Epithelial cell of prostate (primary cell): Measurements from ENCODE around the gene PHKA2.

Experiments used
- DNase-seq: peaks from one replicate; pipeline ENCODE4 v3.0.0-alpha.2; 2011; ENCODE audit warnings: low read depth, low spot score
- H3K27ac ChIP-seq: fragments of 450-650 bp; 2 replicates; pipeline ENCODE4 v1.5.1; 2017; ENCODE audit warnings: mild to moderate bottlenecking

PHKA2 gene

DNA sequence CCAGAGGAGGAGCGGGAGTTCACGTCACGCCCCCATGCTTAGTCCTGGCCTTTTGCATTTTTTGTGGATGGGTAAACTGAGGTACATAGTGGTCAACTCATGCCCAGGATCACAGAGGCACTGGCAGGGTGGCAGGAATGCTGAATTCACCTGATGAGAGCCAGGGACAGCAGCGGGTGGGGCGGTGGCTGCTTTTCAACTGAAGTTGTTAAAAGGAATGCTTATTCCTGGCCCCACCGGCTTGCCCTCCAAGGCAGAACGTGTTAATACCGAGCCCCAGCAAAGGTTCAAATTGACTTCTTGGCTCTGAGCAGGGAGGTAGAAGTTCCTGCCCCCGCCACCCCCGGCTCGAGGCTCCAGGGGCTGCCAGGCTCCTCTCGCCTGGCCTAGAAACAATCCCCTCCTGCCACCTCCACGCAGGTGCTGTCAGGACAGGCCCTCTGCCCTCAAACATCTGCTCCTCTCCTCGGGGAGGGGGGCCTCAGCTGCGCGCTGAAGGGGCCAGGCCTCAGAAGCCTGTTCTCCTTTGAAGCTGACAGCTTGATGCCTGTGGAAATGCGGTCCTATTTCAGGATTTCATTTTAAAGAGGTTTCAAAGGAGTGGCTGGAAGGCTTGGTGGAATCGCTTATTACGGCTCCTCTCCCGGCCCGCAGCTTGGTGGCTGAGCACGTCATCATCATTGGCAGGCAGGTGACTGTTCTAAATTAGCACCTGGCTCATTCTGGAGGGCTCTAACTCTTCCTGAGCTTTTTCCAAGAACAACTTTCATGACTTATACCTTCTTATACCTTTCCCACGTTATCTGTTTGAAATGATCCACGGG is 93.0 kb downstream of the PHKA2 start:
- no peak overlapping the region for H3K27ac ChIP-seq
- no peak for DNase-seq

DNA sequence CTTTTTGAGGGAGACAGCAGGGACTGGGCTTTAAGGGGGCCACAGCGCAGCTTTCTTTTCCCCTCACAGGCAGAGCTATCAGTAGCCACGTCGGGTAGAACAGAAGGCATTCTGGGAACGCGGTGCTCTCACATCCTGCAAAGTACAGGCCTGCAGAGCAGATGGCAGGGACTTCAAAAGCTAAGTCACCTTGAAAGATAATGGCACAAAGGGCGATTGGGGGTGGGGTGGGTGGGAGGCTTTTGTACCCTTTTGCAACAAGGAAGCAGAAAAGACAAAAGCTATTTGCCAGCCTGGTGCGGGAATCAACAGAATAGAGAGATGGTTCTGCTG is 93.9 kb downstream of the PHKA2 start:
- H3K27ac ChIP-seq, result no peak overlapping the region
- DNase-seq, result no peak

DNA sequence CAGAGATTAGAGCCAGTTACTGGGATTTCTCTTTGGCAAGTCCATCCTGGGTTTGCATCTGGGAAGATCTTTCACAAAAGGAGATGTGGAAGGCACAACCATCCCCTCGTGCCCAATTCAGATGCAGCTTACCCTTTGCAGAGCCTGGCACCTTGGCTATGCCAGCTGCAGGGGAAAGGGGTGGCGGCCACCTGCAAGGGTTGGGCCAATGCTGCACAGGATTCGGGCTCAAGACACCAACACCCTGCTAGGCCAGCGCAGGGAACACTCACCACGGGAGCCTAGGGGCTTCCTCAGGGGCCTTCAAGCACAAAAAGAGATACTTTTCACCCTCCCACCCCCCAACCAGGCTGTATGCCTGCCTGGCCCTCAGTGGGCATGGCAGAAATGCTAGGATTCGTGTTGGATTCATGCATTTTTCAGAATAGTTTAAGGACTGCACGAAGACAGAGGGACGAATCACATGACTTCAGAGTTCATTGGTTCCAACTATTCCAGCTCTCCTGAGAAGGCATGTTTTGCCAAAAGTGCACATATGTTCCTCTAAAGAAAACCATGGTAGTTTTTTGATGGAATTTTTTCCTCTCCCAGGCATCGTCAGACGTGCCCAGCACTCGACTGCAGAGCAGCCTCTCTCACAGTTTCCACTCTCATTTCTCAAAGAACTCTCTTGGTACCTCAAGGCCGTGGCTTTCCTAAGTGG is 94.4 kb downstream of the PHKA2 start:
- no peak for DNase-seq
- no peak overlapping the region for H3K27ac ChIP-seq

DNA sequence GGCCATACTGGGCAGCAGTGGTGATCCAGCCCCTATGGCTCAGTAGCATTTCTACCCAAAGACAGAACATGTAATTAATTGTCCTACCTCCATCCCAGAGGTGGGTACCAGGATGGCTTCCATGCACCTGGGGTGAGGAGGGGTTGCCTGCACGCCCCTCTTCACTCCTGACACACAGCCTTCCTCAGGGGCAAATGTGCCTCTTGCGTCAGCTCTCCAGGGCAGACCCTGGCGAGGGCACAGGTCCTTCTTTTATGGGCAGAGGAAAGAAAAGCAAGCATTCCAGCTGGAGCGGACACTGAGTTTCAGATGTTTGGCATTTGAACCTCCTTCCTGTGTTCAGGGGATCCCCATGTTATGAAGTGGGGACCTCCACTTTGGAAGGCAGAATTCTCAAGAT is 95.6 kb downstream of the PHKA2 start:
- no peak for DNase-seq
- no peak overlapping the region for H3K27ac ChIP-seq

DNA sequence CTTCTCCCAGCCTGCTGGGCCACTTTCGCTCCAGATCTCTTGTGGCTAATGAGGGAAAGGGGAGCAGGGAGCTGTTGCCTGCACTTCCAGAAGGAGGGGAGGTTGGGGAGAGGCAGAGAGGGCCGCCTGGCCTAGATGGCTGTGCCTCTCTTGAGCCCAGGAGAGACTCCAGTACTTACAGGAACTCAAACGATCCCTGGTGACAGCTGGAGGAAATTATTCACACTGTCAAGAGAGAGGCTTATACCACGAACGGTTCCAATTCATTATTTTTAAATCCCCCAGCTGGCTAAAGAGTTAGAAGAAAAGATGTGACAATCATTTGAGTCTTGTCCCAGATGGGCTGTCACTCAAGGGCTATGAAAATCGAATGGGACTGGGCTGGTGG is 96.1 kb downstream of the PHKA2 start:
- DNase-seq, result no peak
- peak overlapping the region; percentile 84 for H3K27ac ChIP-seq

DNA sequence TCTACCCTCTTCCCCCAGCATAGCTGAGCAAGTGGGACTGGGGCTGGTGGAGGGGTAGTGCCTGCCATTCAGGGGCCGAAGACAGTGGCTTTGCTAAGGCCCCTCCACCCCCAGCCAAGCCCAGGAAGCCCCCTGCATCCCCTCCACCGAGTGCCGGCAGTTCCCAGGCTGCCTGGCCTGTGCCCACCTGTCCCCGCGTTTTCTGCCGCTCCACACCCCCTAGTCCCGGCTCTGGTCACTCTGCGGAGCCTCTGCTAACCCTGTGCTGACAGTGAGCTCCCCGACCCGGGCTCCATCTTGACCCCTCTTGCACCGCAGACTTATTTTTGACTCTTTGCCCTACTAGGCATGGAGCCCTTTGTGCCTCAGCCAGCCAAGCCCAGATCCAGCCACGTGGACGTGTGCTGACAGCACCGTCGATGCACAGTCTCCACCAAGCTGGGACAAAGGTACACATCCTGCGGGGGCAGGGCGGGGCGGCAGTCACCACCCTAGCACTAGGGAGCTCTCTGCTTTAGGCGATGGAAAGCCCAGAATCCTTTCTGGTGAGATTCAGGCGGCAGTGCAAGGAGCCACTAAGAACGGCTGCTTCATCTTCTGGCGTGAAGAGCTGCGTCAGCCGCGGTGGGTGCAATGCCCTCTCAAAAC is 96.6 kb downstream of the PHKA2 start:
- H3K27ac ChIP-seq, result peak overlapping the region; percentile 84
- no peak for DNase-seq

DNA sequence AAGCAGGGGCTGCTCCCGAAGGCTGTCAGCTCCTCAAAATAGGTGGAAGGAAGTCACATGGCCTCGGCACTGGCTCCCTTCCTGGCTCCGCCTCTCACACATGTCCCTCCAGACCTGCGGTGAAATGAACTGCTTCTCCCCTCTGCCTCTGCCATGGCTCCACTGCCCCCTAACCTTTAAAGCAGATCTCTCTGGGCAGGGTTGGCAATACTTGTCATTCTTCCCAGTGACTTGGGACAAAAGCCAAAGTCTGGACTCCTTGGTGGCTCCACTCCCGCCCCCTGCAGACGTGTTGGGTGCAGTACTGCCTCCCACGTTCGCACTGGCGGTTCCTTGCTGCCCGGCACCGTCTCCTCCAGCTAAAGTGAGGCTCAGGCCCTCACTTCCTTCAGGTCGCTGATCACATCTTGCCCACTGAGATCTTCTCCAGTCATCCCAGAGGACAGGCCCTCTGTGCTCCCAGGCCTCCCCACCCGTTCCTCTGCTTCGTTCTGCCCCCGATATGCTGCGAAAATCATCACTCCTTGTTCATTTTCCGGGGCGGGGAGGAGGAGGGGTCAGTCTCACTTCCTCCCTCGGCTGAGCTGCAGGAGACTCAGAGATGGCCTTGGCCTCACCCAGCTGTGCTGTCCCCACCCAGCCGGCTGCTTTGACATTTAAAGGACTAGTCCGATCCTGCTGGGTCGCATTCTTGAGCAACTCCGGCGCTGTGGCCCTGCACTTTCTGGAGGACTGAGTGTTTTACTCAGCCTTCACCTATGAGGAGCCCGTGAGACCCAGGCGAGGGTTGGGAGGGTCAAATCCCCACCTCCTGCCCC is 97.4 kb downstream of the PHKA2 start:
- H3K27ac ChIP-seq, result peak overlapping the region; percentile 84
- DNase-seq, result no peak

DNA sequence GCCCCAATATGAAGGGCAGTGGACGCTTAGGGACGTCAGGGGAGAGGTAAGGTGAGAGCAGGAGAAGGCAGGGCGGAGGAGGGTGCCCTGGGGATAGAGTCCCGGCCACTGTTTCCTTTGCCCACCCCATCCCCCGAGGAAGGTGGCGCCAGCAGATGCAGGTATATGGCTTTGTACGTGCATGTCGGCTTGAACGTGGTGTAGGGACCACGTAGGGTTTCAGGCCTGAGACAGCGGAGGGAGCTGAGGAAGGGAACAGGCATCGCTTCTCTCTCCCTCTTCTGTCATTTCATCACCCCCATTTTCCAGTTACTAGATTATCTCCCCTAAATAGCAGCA is 97.9 kb downstream of the PHKA2 start:
- H3K27ac ChIP-seq, result peak overlapping the region; percentile 84
- no peak for DNase-seq

DNA sequence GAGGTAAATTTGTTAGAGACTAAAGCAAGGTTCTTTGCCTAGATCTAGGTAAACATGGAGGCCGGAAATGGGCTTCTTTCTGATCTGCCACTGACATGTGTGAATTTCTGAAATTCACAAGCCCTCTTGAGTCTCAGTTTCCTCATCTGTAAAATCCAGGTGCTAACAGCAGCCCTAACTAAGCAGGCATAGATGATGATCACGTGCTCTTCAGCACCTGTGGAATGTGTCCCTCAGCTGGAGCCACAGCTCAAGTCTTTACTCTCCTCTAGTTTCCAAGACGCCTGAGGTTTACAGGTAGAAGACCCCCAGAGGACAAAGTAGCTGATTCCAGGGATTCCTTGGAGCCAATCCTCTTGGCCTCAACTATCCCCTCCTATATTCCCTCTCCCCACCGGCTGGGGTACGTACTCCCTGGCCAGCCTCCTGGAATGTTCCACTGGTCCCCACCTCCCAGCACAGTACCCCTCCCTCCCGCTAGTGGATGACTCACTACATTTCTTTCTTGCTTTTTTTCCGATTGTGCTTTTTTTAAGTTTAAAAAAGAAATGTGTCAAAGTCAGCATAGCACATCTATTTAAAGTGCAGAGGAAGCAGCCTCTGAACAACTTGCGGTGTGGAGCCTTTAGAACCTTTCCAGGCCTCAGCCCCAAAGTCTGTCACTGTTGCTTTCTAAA is 98.4 kb downstream of the PHKA2 start:
- H3K27ac ChIP-seq, result peak overlapping the region; percentile 84
- DNase-seq, result no peak

DNA sequence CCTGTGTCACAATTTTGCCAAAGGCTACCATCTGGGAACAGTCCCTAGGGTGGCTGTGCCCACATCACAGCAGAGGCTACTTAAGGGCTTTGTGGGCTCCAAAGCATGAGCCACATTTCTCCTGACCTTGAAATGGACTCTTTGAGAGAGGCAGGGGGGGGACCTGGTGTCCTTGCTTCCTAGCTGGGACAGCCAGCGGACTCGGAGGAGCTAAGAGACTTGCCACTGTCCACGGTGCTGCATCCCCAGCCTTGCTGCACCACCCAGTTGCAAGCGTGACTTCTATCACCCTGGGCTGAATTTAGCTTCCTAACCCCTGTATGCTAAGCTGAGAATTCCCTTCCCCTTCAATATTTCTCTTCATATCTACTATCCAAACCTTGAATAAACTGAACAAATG is 99.0 kb downstream of the PHKA2 start:
- no peak for DNase-seq
- no peak overlapping the region for H3K27ac ChIP-seq

DNA sequence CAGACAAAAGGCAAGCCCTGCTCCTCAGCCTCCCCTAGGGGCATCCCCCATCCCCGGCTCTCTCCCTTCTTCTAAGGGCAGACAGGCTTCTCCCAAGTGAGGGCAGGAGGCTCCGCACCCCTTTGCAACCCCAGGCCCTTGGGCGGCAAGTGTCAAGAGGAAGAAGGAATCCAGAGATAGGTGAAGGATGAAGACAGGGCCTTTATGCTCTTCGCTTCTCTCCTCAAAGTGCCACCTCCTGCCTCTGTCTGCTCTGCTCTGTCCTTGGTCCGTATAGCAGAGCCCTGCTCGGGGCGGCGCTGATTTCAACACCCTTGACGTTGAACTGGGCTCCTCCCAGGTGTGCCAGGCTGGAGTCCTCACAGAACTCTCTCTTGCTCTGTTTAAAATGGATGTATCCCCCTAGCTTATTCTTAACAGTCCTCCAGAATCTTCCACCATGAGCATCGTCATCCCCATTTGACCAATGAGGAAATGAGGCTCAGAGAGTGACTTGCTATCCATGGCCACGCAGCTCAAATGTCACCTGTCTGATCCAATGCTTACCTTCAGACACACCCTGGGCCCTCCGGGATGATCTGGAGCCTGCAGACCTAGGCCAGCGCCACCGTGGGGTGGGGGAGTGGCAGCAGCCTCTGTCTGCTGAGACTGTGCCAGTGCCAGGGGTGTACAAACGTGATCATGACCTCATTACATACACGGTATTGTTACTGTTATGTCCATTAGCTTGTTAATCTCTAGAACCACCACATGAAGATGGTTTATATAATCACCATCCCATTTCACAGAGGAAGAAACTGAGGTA is 99.8 kb downstream of the PHKA2 start:
- no peak overlapping the region for H3K27ac ChIP-seq

DNA sequence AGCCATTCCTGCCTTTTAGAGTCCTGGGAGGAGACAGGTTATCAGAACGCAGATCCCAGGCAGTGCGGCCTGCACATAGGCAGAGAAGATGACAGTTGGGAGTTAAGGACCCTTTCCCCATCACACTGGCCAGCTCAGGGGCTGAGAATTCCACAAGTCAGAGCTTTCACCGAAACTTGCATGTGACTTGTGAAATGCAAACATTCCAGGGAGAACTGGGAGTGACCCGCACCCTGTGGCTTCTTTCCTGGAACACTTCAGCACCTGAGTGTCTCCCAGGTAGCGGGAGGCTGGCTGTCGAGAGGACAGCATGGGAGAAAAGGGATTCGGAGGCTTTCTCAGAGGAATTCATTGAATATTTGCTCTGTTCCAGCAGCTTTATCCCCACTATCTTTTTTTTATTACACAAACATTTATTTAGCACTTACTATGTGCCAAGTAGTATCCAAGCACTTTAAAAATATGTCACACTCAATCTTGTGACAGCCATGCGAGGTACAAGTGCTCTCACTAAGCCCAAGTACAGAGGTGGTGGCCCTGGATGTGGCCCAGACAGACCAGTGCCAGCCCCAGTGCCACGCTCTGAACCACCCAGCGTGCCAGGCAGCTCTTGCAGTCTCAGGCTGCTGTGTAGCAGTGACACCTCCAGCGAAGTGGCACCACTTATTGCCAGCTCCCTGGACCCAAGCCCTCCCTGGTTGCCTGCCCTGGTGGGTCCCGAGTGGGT is 100.5 kb downstream of the PHKA2 start:
- no peak for DNase-seq
- no peak overlapping the region for H3K27ac ChIP-seq

More for the DNA sequence above, 99.8 kb downstream of the PHKA2 start:
- DNase-seq, result no peak

DNA sequence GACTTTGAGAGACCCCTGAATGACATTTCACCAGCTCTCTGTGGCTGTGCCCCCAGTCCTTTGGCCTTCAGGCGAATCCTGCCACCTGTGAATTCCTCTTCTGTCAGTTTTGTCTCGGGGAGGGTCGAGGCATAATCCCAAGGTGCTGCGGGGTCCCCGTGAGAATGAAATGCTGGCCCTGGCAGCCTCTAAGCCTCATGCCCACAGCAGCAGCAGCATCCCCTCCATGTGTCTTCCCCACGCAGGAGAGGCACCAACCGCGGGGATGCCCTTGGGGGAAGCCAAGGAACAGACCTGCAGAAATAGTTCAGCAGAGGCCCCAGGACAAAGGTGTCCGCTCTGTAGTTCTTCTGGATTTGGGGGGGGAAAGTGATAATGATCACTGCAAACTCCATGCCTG is 104.8 kb downstream of the PHKA2 start:
- no peak for DNase-seq

DNA sequence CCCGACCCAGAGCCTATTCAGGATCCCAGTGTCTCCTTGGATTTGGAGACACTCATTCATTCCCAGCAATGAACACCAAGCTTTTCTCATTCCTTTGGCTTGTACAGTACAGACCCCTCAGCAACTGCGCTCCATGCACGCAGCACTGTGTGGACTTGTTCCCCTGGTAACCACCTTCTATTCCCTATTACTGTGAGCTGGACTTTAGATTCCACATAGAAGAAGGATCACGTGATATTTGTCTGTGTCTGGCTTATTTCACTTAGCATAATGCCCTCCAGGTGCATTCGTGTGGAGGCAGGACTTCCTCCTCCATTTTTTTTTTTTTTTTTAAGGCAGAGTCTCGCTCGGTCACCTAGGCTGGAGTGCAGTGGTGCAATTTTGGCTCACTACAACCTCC is 106.4 kb downstream of the PHKA2 start:
- DNase-seq, result no peak
- H3K27ac ChIP-seq, result no peak overlapping the region

More for the DNA sequence above, 104.8 kb downstream of the PHKA2 start:
- H3K27ac ChIP-seq, result no peak overlapping the region

DNA sequence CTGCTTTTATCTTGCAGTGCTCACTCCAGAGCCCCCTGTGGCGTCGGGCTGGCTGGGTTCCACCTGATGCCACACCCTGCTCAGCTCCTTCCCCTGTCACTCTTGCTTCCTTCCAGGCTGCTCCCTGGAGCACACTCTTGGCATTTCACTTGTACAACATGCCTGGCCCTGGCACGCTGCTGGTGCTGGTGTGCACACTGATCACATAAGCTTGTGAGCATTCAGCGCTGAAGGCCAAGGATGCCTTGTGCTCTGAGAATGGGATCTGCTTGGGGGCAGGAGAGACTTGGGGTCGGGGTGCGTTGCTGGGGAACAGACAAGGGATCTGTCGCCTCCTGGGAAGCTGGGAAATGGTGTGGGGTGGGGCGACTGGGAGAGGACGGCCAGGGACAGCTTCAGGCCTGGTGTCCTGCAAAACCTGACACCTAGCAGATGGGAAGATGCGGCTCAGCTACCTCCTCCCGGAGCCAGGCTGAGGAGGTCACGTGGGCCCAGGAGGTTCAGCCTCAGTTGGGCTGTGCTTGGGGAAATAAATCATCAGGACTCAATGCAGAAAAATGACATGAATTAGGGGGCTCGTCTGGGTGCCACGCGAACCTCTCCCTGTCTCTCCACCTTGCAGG is 108.5 kb downstream of the PHKA2 start:
- no peak for DNase-seq
- no peak overlapping the region for H3K27ac ChIP-seq

DNA sequence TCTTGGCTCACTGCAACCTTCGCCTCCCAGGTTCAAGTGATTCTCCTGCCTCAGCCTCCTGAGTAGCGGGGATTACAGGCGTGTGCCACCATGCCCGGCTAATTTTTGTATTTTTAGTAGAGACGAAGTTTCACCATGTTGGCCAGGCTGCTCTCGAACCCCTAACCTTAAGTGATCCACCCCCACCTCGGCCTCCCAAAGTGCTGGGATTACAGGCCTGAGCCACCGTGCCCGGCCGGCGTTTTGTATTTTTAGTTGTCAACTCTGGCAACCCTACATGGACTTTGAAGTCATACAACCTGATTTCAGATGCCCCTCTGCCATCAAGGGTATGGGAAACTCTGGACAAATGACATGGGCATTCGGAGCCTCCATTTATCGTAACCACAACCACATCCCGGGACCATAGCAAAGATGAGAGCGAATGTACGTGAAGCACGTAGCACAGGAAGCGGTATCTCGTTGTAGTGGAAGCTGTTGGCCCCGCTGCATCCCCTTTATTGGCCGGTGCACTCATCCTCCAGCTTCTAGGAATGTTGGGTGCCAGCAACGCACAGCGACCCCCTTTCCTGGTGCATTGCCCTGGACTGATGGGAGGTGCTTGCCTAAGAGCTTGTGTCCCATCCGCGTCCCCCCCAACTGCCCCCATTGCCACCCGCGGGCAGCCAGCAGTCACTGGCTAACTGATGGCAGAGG is 109.2 kb downstream of the PHKA2 start:
- DNase-seq, result no peak

DNA sequence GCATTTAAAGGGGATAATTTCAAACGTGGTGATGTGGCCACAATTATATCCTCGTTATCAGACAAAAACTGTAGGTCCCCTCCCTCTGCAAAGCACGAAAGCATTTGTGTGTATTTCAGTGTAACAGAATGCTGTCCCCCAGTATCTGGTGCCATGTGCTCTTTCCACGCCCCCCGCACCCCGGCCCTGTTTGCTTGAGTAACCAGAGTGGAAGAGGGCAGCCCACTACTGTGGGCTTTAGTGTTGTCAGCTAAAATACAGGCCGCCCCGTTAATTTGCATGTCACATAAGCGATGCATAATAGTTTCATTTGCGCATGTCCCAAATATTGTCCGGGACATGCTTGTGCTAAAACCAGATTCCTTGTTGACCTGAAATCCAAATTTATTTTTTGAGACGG is 110.1 kb downstream of the PHKA2 start:
- DNase-seq, result no peak
- no peak overlapping the region for H3K27ac ChIP-seq

More for the DNA sequence above, 109.2 kb downstream of the PHKA2 start:
- no peak overlapping the region for H3K27ac ChIP-seq
